Hepatocyte (in vitro differentiated cells): ENCODE data around the gene TNFSF12. TPM values are rescaled to one million over a fixed set of nuclear protein-coding genes. Genes with fewer than 3 reads are reported as not detected.

Experiments
- DNase-seq: peaks from one replicate; pipeline ENCODE4 v3.0.0-alpha.2; 2016; ENCODE audit warnings: low spot score
- H2AFZ ChIP-seq: fragments of 200-600 bp; sonication (generic); 2 replicates; pipeline ENCODE4 v1.6.0; 2016; ENCODE audit warnings: antibody characterized with exemption, mild to moderate bottlenecking
- H3K27ac ChIP-seq: fragments of 200-600 bp; sonication (generic); 2 replicates; pipeline ENCODE4 v1.5.1; 2016; ENCODE audit warnings: mild to moderate bottlenecking
- H3K27me3 ChIP-seq: fragments of 200-600 bp; sonication (generic); 2 replicates; pipeline ENCODE4 v1.6.1; 2016
- H3K36me3 ChIP-seq: fragments of 200-600 bp; sonication (generic); replicated peaks from 2 replicates; pipeline ENCODE4 v1.5.1; 2016; ENCODE audit warnings: low read depth; ENCODE audit not compliant: insufficient read depth
- H3K4me1 ChIP-seq: fragments of 200-600 bp; sonication (generic); 2 replicates; pipeline ENCODE4 v1.5.1; 2016; ENCODE audit warnings: mild to moderate bottlenecking, moderate library complexity; ENCODE audit not compliant: insufficient read depth
- H3K4me2 ChIP-seq: fragments of 200-600 bp; sonication (generic); 2 replicates; pipeline ENCODE4 v1.6.0; 2016
- H3K4me3 ChIP-seq: fragments of 200-600 bp; sonication (generic); 2 replicates; pipeline ENCODE4 v1.5.1; 2016; ENCODE audit warnings: mild to moderate bottlenecking
- H3K79me2 ChIP-seq: fragments of 200-600 bp; sonication (generic); 2 replicates; pipeline ENCODE4 v1.6.0; 2017; ENCODE audit warnings: mild to moderate bottlenecking
- H3K9me2 ChIP-seq: fragments of 200-600 bp; sonication (generic); replicated peaks from 2 replicates; pipeline ENCODE4 v1.6.0; 2017; ENCODE audit warnings: mild to moderate bottlenecking; ENCODE audit not compliant: insufficient read depth
- H3K9me3 ChIP-seq: fragments of 200-600 bp; sonication (generic); 2 replicates; pipeline ENCODE4 v1.5.1; 2016; ENCODE audit warnings: low read depth, mild to moderate bottlenecking
- H4K20me1 ChIP-seq: fragments of 200-600 bp; sonication (generic); 2 replicates; pipeline ENCODE4 v1.6.0; 2016; ENCODE audit warnings: mild to moderate bottlenecking; ENCODE audit not compliant: insufficient read depth, poor library complexity, severe bottlenecking
- CTCF ChIP-seq: fragments of 200-600 bp; sonication (generic); IDR thresholded peaks from 2 replicates; pipeline ENCODE4 v1.5.1; 2016; ENCODE audit warnings: antibody characterized with exemption, mild to moderate bottlenecking; ENCODE audit not compliant: poor library complexity
- EZH2 ChIP-seq: fragments of 200-600 bp; sonication (generic); IDR thresholded peaks from 2 replicates; pipeline ENCODE4 v1.6.1; 2016; ENCODE audit warnings: antibody characterized with exemption, mild to moderate bottlenecking, borderline replicate concordance
- EZH2phosphoT487 ChIP-seq: fragments of 200-600 bp; sonication (generic); IDR thresholded peaks from one replicate; pipeline ENCODE4 v1.6.1; 2018; ENCODE audit warnings: antibody characterized with exemption, mild to moderate bottlenecking, low read depth, moderate library complexity; ENCODE audit not compliant: unreplicated experiment, severe bottlenecking
- WGBS: methylation state at CpG from one replicate; pipeline ENCODE4 v1.1.6; 2016; ENCODE audit warnings: low lambda C conversion rate; ENCODE audit errors: missing lambda C conversion rate; 5-methylcytosine and 5-hydroxymethylcytosine counted together
- polyA plus RNA-seq: library from polyadenylated mRNA; unstranded; fragments of >200 nt; fragmentation: Nextera tagmentation; extraction: Ambion mirVana; gene quantifications from 2 replicates; pipeline ENCODE4 v1.2.1, GENCODE V29; 2016
- total RNA-seq: library from RNA; depleted of rRNA; stranded (reverse); fragments of >200 nt; gene quantifications from 2 replicates; pipeline ENCODE4 v1.2.3, GENCODE V29; 2014

Gene TNFSF12
- total and polyA plus RNA-seq, 2 experiments from 2014 or later: 4.5 to 8.0 TPM

- no peak overlapping the region for H3K4me2 ChIP-seq
- H4K20me1 ChIP-seq: no peaks in the 10 kb centered on the region
- no peaks in the 10 kb centered on the region for H3K79me2 ChIP-seq
- H2AFZ ChIP-seq: no peak overlapping the region
- DNase-seq: peak; percentile 17
- H3K9me2 ChIP-seq: no peaks in the 10 kb centered on the region
- H3K27me3 ChIP-seq: no peaks in the 10 kb centered on the region
- H3K4me3 ChIP-seq: no peak overlapping the region
- H3K36me3 ChIP-seq: no peaks in the 10 kb centered on the region
- no peaks in the 10 kb centered on the region for H3K4me1 ChIP-seq
- H3K27ac ChIP-seq: no peak overlapping the region
- TF ChIP-seq EZH2 (no peak), EZH2phosphoT487 (no peak), CTCF (no peak)
- H3K9me3 ChIP-seq: no peaks in the 10 kb centered on the region
- 92% methylated on average over 13 of the region's 13 CpGs for WGBS
Observed at GRCh38 chr17:7515911-7516610, 32.8 kb upstream of the TNFSF12 start.

GRCh38 chr17:7523033-7523432 lies 25.8 kb upstream of the TNFSF12 start:
- 54% methylated on average over 10 of the region's 10 CpGs for WGBS
- TF ChIP-seq CTCF: peak; percentile 18
- no peak for TF ChIP-seq EZH2
- no peaks in the 10 kb centered on the region for H3K4me1 ChIP-seq
- no peaks in the 10 kb centered on the region for H4K20me1 ChIP-seq
- no peaks in the 10 kb centered on the region for H3K36me3 ChIP-seq
- no peak overlapping the region for H3K27ac ChIP-seq
- no peak overlapping the region for H2AFZ ChIP-seq
- no peaks in the 10 kb centered on the region for H3K9me2 ChIP-seq
- no peak overlapping the region for H3K4me2 ChIP-seq
- no peak for DNase-seq
- H3K4me3 ChIP-seq: no peak overlapping the region
- H3K79me2 ChIP-seq: no peaks in the 10 kb centered on the region
- no peaks in the 10 kb centered on the region for H3K9me3 ChIP-seq
- no peaks in the 10 kb centered on the region for H3K27me3 ChIP-seq

DNA sequence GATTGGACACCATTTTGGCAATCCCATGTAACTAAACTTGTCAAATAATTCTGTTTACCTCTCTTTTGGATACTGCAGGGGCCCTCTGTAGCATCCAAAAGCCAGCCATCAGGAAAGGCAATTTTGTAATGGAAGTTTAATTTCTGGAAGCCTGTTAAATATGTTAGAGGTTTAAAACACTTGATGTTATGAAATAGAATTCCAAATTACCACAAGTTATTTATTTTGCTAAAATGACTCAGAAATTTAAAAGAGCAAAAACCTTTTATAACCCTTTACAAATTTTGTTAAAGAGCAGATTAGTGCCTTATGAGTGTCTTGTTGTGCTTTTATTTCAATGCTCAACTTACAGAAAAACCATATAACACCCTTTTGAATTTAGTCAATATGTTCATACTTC lies 20.0 kb upstream of the TNFSF12 start:
- no peak for DNase-seq
- Histone ChIP-seq H3K27me3 (no peaks in the 10 kb centered on the region), H4K20me1 (no peaks in the 10 kb centered on the region), H3K4me1 (no peaks in the 10 kb centered on the region), H3K9me2 (no peaks in the 10 kb centered on the region), H3K4me3 (no peak overlapping the region), H2AFZ (no peak overlapping the region), H3K36me3 (no peaks in the 10 kb centered on the region), H3K4me2 (no peak overlapping the region), H3K27ac (no peak overlapping the region), H3K79me2 (no peaks in the 10 kb centered on the region), H3K9me3 (peaks cover 13% of the 10 kb centered on the region)
- TF ChIP-seq EZH2phosphoT487 (no peak), CTCF (no peak), EZH2 (no peak)
